HUDEP-2 (cell line): ENCODE results near the gene EDC4.
"Not testable (repeated sequence)": the region's sequence is repeated elsewhere in the genome, so short reads cannot be mapped to it uniquely, and the experiment has no call there.

ENCODE experiments used
- DNase-seq, 76 experiments: peaks; one replicate each; lab custom pipeline; 2025; ENCODE audit not compliant: unreplicated experiment in 76 of 76; lab: John Stamatoyannopoulos, UW

Gene EDC4

GRCh38 chr16:67847064-67847861, 25.6 kb upstream of the EDC4 start, which contains the start of gene CENPT:
Gene CENPT, minus strand, starts transcription at chr16:67847693. Its CDS starts 13,834 bp downstream, at chr16:67833859.
- DNase-seq, result peak in 64 of 76 experiments; percentile 15 to 77 (median 50)

- DNase-seq, result no peak
Observed at GRCh38 chr16:67848118-67848517, 24.7 kb upstream of the EDC4 start.

GRCh38 chr16:67853670-67854069, 19.2 kb upstream of the EDC4 start:
- DNase-seq, result no peak

GRCh38 chr16:67855789-67856188, 17.1 kb upstream of the EDC4 start:
- DNase-seq, result no peak

GRCh38 chr16:67856927-67857546, 15.8 kb upstream of the EDC4 start:
- DNase-seq, result no peak

- DNase-seq, result peak in 28 of 76 experiments; percentile 2 to 73 (median 19)
Observed at GRCh38 chr16:67857547-67858233, 15.2 kb upstream of the EDC4 start.

- no peak for DNase-seq
Observed at GRCh38 chr16:67858500-67858899, 14.4 kb upstream of the EDC4 start.

- peak in 31 of 76 experiments; percentile 6 to 59 (median 23) for DNase-seq
Observed at GRCh38 chr16:67860589-67861398, 12.1 kb upstream of the EDC4 start.

- no peak for DNase-seq
Observed at GRCh38 chr16:67861877-67862276, 11.0 kb upstream of the EDC4 start.

GRCh38 chr16:67862623-67863583, 9.9 kb upstream of the EDC4 start:
- no peak for DNase-seq

GRCh38 chr16:67864044-67864443, 8.8 kb upstream of the EDC4 start:
- not testable (repeated sequence) for DNase-seq

GRCh38 chr16:67864594-67864993, 8.3 kb upstream of the EDC4 start:
- DNase-seq, result no peak

GRCh38 chr16:67865318-67865717, 7.5 kb upstream of the EDC4 start:
- DNase-seq, result peak in 41 of 76 experiments; percentile 6 to 63 (median 28)

- no peak for DNase-seq
Observed at GRCh38 chr16:67868290-67868689, 4.6 kb upstream of the EDC4 start.

GRCh38 chr16:67869653-67870052, 3.2 kb upstream of the EDC4 start:
- no peak for DNase-seq

GRCh38 chr16:67871256-67871655, 1.6 kb upstream of the EDC4 start:
- no peak for DNase-seq

GRCh38 chr16:67872131-67872630, 671 bp upstream of the EDC4 start:
- DNase-seq, result no peak

GRCh38 chr16:67873435-67874370, 851 bp downstream of the EDC4 start:
- DNase-seq, result peak in 1 of 76 experiments; percentile 11
